Neural progenitor cell (in vitro differentiated cells): ENCODE data around the gene SLCO2B1. TPM values are rescaled to one million over a fixed set of nuclear protein-coding genes. Genes with fewer than 3 reads are reported as not detected.
A peak's percentile ranks its signal among the peaks of the same experiment; 100 is the strongest.

Experiments
- DNase-seq: peaks from one replicate; pipeline ENCODE4 v3.0.0-alpha.2; 2016; ENCODE audit warnings: low spot score
- H2AFZ ChIP-seq: fragments of 200-600 bp; sonication (generic); replicated peaks from 2 replicates; pipeline ENCODE4 v1.6.1; 2016; ENCODE audit warnings: antibody characterized with exemption
- H3F3A ChIP-seq: fragments of 200-600 bp; sonication (generic); 2 replicates; pipeline ENCODE4 v1.6.1; 2016; ENCODE audit warnings: antibody characterized with exemption, low read depth
- H3K27ac ChIP-seq: fragments of 200-600 bp; sonication (generic); 2 replicates; pipeline ENCODE4 v1.5.1; 2016; ENCODE audit warnings: mild to moderate bottlenecking
- H3K27me3 ChIP-seq: fragments of 200-600 bp; sonication (generic); 2 replicates; pipeline ENCODE4 v1.6.1; 2016; ENCODE audit warnings: mild to moderate bottlenecking, moderate library complexity
- H3K36me3 ChIP-seq: fragments of 200-600 bp; sonication (generic); 2 replicates; pipeline ENCODE4 v1.5.1; 2016
- H3K4me1 ChIP-seq: fragments of 200-600 bp; sonication (generic); 2 replicates; pipeline ENCODE4 v1.6.1; 2016; ENCODE audit warnings: mixed run types
- H3K4me2 ChIP-seq: fragments of 200-600 bp; sonication (generic); 2 replicates; pipeline ENCODE4 v1.6.1; 2016
- H3K4me3 ChIP-seq: fragments of 200-600 bp; sonication (generic); 2 replicates; pipeline ENCODE4 v1.5.1; 2016
- H3K79me2 ChIP-seq: fragments of 200-600 bp; sonication (generic); 2 replicates; pipeline ENCODE4 v1.6.1; 2016; ENCODE audit warnings: low read depth
- H3K9ac ChIP-seq: fragments of 200-600 bp; sonication (generic); 2 replicates; pipeline ENCODE4 v1.6.1; 2016
- H3K9me3 ChIP-seq: fragments of 200-600 bp; sonication (generic); 2 replicates; pipeline ENCODE4 v1.5.1; 2016; ENCODE audit warnings: low read depth
- H4K20me1 ChIP-seq: fragments of 200-600 bp; sonication (generic); 2 replicates; pipeline ENCODE4 v1.6.1; 2016; ENCODE audit warnings: low read depth
- H3K27ac Mint-ChIP-seq: 3 replicates; pipeline ENCODE4 v1.8.0; 2021; ENCODE audit warnings: mixed read lengths
- H3K27me3 Mint-ChIP-seq: 2 replicates; pipeline ENCODE4 v1.8.0; 2022; ENCODE audit warnings: low read depth, mild to moderate bottlenecking, inconsistent platforms, moderate library complexity, mixed read lengths; ENCODE audit not compliant: insufficient read depth
- H3K36me3 Mint-ChIP-seq: 3 replicates; pipeline ENCODE4 v1.8.0; 2021; ENCODE audit warnings: mixed read lengths
- H3K4me1 Mint-ChIP-seq: 3 replicates; pipeline ENCODE4 v1.8.0; 2021; ENCODE audit warnings: mixed read lengths
- H3K4me3 Mint-ChIP-seq: 3 replicates; pipeline ENCODE4 v1.8.0; 2021; ENCODE audit warnings: mild to moderate bottlenecking, moderate library complexity, mixed read lengths
- H3K9me3 Mint-ChIP-seq: 3 replicates; pipeline ENCODE4 v1.8.0; 2020; ENCODE audit warnings: mixed read lengths
- EZH2 ChIP-seq: fragments of 200-600 bp; sonication (generic); IDR thresholded peaks from 2 replicates; pipeline ENCODE4 v1.6.1; 2017; ENCODE audit warnings: antibody characterized with exemption, mild to moderate bottlenecking, moderate library complexity
- EZH2phosphoT487 ChIP-seq: fragments of 200-600 bp; sonication (generic); IDR thresholded peaks from 2 replicates; pipeline ENCODE4 v1.6.1; 2017; ENCODE audit warnings: antibody characterized with exemption
- total RNA-seq: library from RNA; depleted of rRNA; stranded (reverse); fragments of >200 nt; gene quantifications from 2 replicates; pipeline ENCODE4 v1.2.3, GENCODE V29; 2015; ENCODE audit warnings: low replicate concordance
- TF ChIP-seq, protein P1 (sequence below): fragments of 200-600 bp; sonication (generic); IDR thresholded peaks from 2 replicates; pipeline ENCODE4 v1.5.1; 2017; ENCODE audit warnings: antibody characterized with exemption, mild to moderate bottlenecking

Gene SLCO2B1
- total RNA-seq, 1 donor from 2014 or later, result 0.07 TPM

DNA sequence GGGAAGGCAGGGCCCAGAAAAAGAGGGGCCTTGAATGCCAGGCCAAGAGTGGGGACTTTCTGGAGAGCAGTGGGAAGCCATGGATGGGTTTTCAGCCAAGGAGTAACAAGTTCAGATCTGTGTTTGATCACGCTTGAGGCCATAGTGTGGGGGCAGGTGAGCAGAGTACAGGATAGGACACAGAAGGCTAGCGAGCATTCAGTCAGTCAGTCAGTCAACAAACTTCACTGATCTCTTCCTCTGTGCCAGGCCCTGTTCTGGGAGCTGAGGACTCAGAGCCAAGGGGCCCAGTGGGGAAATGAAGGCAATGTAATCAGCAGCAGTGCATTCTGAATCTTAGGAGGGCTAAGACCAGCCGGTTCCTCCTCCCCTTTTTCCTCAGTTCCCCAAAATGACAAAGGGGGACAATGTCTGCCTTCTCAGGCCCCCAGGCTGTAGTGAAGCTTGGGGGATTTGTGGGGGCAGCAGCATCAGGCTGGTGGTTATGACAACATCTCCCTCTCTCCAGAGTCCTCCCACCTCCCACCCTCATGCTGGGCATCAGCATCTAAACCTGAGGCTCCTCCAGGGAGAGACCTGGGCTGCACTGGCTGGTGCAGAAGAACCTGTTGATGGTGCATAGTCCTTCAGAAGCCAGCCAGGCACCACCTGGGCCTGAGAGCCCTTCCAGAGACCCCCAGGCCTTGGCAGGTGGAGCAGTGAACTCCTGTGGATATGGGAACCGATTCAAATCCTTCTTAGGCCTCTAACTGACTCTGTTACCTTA lies 46.8 kb downstream of the SLCO2B1 start:
- Histone ChIP-seq H3K36me3 (no peaks in the 10 kb centered on the region), H4K20me1 (no peaks in the 10 kb centered on the region), H3K4me2 (no peak overlapping the region), H3K4me1 (peaks cover 3% of the 10 kb centered on the region), H3K79me2 (no peaks in the 10 kb centered on the region), H3K9me3 (no peaks in the 10 kb centered on the region), H3K4me3 (no peak overlapping the region), H3K27me3 (no peaks in the 10 kb centered on the region), H3K9ac (no peak overlapping the region), H3F3A (no peaks in the 10 kb centered on the region), H3K27ac (no peak overlapping the region), H2AFZ (no peak overlapping the region)
- peaks cover 29% of the 10 kb centered on the region for H3K27me3 Mint-ChIP-seq
- no peak overlapping the region for H3K4me3 Mint-ChIP-seq
- H3K36me3 Mint-ChIP-seq, result no peaks in the 10 kb centered on the region
- no peak overlapping the region for H3K27ac Mint-ChIP-seq
- TF ChIP-seq, protein P1, sequence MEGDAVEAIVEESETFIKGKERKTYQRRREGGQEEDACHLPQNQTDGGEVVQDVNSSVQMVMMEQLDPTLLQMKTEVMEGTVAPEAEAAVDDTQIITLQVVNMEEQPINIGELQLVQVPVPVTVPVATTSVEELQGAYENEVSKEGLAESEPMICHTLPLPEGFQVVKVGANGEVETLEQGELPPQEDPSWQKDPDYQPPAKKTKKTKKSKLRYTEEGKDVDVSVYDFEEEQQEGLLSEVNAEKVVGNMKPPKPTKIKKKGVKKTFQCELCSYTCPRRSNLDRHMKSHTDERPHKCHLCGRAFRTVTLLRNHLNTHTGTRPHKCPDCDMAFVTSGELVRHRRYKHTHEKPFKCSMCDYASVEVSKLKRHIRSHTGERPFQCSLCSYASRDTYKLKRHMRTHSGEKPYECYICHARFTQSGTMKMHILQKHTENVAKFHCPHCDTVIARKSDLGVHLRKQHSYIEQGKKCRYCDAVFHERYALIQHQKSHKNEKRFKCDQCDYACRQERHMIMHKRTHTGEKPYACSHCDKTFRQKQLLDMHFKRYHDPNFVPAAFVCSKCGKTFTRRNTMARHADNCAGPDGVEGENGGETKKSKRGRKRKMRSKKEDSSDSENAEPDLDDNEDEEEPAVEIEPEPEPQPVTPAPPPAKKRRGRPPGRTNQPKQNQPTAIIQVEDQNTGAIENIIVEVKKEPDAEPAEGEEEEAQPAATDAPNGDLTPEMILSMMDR, result no peak
- no peak for TF ChIP-seq EZH2phosphoT487
- TF ChIP-seq EZH2, result no peak
- no peak for DNase-seq
- no peaks in the 10 kb centered on the region for H3K9me3 Mint-ChIP-seq
- peaks cover 22% of the 10 kb centered on the region for H3K4me1 Mint-ChIP-seq

DNA sequence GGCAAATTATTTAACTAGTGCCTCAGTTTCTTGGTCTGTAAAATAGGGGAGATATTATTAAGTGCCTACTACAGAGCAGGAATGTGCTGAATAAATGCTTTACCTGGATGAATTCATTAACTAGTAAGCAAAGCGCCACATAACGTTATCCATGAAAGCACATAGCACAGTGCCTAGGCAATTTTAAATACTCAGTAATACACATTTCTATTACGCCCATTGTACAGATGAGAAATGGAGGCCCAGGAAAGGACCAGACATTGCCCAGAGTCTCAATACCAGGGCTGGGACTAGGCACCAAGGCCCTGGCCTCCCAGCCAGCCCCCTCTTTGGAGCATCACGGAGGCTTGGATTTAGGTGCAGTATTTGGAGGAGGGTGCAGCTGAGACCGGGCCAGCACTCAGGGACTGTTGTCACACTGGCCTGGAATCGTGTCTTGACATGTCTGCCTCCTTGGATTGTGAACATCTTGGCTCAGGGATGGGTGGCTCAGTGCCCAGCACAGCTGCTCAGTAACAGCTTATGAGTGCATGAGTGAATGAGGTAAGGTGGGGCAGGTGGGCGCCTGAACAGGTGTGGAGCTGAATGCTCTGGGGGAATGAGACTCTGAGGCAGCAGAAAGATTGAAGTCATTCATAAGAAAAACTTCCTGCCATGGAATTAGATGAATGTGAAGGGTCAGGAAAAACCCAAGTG lies 47.5 kb downstream of the SLCO2B1 start:
- Mint-ChIP-seq H3K4me1 (peaks cover 22% of the 10 kb centered on the region), H3K36me3 (no peaks in the 10 kb centered on the region), H3K27me3 (peaks cover 23% of the 10 kb centered on the region), H3K9me3 (no peaks in the 10 kb centered on the region), H3K27ac (no peak overlapping the region), H3K4me3 (no peak overlapping the region)
- TF ChIP-seq EZH2phosphoT487, result no peak
- Histone ChIP-seq H4K20me1 (no peaks in the 10 kb centered on the region), H3K36me3 (no peaks in the 10 kb centered on the region), H3K27me3 (no peaks in the 10 kb centered on the region), H3K27ac (no peak overlapping the region), H3K79me2 (no peaks in the 10 kb centered on the region), H3F3A (no peaks in the 10 kb centered on the region), H3K4me3 (no peak overlapping the region), H3K9ac (no peak overlapping the region), H3K9me3 (no peaks in the 10 kb centered on the region), H3K4me1 (peaks cover 3% of the 10 kb centered on the region), H2AFZ (no peak overlapping the region), H3K4me2 (no peak overlapping the region)
- no peak for DNase-seq

DNA sequence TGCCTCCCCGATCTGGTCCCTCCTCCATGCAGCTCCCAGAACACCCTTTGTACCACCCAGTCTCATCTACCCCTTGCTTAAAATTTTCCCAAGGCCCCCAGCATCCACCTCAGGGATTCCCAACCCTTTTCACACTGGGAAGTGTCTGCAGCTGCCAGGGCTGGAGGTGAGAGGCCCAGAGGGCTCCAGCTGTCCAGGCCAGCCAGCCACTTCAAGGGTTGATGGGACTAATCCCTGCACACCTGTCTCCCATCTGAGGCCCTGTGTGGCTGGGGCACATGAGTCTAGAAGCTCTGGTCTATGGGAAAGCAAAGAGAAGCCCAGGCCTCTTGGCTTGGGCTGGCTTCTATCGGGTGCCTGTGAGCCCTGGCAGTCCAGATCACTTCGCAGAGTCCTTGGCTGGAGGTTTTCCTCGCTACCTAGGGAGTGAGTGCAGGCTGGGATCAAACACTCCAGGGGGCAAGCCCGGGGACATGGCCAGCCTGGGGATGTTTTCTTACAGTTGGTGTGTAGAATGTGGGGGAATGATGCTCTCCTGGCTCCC lies 48.6 kb downstream of the SLCO2B1 start:
- peak overlapping the region; percentile 36 for H3K27ac Mint-ChIP-seq
- H3K27me3 Mint-ChIP-seq, result peaks cover 19% of the 10 kb centered on the region
- no peaks in the 10 kb centered on the region for H3K9me3 ChIP-seq
- no peaks in the 10 kb centered on the region for H3F3A ChIP-seq
- H3K9ac ChIP-seq, result no peak overlapping the region
- no peak overlapping the region for H3K4me3 Mint-ChIP-seq
- H2AFZ ChIP-seq, result no peak overlapping the region
- no peaks in the 10 kb centered on the region for H3K79me2 ChIP-seq
- no peak overlapping the region for H3K4me2 ChIP-seq
- no peaks in the 10 kb centered on the region for H3K36me3 ChIP-seq
- no peak for DNase-seq
- H3K4me1 ChIP-seq, result peaks cover 3% of the 10 kb centered on the region
- H3K27ac ChIP-seq, result no peak overlapping the region
- no peaks in the 10 kb centered on the region for H3K27me3 ChIP-seq
- H4K20me1 ChIP-seq, result no peaks in the 10 kb centered on the region
- TF ChIP-seq EZH2phosphoT487 (no peak), EZH2 (no peak)
- TF ChIP-seq, protein P1, result no peak
- H3K9me3 Mint-ChIP-seq, result no peaks in the 10 kb centered on the region
- H3K4me3 ChIP-seq, result no peak overlapping the region
- H3K36me3 Mint-ChIP-seq, result no peaks in the 10 kb centered on the region
- H3K4me1 Mint-ChIP-seq, result peaks cover 22% of the 10 kb centered on the region
